ENCODE measurements around the gene GGTLC3.
A peak's percentile ranks its signal among the peaks of the same experiment; 100 is the strongest.
"Not testable (repeated sequence)": the region's sequence is repeated elsewhere in the genome, so short reads cannot be mapped to it uniquely, and the experiment has no call there.

The GGTLC3 gene

GRCh38 chr22:18518061-18518460, at the start of gene GGTLC3:
GGTLC3 (minus strand) TSS chr22:18518161; CDS start chr22:18517897, 264 bp downstream.
- not testable (repeated sequence) for DNase-seq (ENCODE audit: low read depth)

GRCh38 chr22:18560099-18560974, 42.4 kb upstream of the GGTLC3 start:
- DNase-seq (ENCODE audit: low read depth) = not testable (repeated sequence)

DNA sequence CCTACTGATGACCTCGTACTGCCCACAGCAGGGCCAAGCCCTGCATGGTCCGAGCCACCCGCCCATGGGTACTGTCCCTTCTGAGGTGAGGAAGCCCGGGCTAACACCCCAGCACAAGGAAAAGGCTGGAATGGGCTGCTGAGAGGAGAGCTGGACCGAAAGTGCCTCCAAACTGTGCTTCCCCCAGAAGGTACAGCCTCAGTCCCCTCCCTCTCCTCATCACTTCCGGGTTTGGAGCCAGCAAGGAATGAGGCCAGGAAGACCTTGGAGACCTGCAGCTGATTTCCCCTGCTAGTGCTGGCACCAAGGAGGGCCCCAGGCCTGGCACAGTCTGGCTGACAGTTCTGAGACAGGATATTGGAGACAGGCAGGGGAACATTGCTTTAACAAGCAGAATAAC, 41.0 kb upstream of the GGTLC3 start:
- DNase-seq (ENCODE audit: low read depth) = not testable (repeated sequence)

DNA sequence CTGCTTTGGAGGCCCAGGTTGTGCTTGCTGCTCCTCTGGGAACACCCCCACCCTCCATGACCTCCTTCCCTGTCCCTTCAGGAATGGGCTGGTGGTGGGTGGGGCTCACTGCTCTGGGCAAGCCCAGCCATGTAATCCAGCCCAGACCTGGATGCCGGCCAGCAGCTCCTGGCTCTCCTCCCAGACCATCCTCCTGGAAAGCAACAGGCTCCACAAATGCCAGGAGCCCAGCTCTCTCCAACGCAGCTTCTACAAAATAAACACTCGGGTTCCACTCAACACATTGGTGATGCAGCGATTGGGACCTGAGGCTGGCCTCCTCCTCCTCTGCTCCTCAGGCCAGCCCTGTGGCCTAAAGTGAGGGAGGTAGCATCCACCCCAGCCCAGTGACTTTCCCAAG, 40.6 kb upstream of the GGTLC3 start:
- DNase-seq (ENCODE audit: low read depth) = not testable (repeated sequence)

GRCh38 chr22:18554280-18555256, 36.6 kb upstream of the GGTLC3 start:
- not testable (repeated sequence) for DNase-seq (ENCODE audit: low read depth)

- DNase-seq (ENCODE audit: low read depth) = not testable (repeated sequence)
Observed at GRCh38 chr22:18552839-18553597, 35.1 kb upstream of the GGTLC3 start.

GRCh38 chr22:18551046-18551445, 33.1 kb upstream of the GGTLC3 start:
- not testable (repeated sequence) for DNase-seq (ENCODE audit: low read depth)

GRCh38 chr22:18549458-18550179, 31.7 kb upstream of the GGTLC3 start:
- DNase-seq (ENCODE audit: low read depth) = not testable (repeated sequence)

DNA sequence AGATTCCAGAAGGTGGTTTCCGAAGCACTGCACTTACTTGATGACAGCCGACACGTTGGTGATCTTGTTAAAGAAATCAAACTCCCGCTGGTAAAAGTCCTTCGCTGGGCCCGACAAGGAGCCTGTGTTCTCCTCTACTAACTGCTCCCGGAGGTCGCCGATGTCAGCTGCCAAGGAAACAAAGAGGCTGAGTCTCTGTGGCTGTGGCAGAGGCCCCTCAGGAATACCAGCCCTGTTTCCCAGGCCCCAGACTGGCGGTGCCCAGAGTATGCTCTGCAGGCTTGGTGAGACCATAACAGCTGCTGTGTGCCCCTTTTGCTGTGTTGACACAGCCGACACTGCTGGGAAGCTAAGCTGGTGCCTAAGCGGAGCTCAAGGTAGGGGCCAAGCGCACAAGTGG, 26.7 kb upstream of the GGTLC3 start:
- DNase-seq (ENCODE audit: low read depth) = not testable (repeated sequence)

DNA sequence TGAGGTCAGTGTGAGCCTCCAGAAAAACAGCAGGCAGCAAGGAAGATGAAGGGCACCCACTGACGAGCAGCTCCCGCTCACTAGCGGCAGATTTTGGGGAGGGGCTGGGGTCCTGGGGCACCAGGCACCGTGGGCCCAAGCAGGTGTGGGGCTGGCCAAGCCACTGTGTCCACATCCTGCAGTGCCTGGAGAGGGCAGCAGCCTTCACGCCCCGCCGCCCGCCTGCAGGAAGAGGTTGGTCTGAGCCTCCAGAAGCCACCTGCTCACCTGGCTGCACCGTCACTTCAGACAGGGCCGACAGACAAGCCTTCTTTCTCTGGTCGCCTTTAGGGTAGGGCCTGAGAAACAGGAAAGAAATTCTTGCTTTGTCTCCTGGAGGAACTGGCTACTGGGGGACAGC, 25.4 kb upstream of the GGTLC3 start:
- not testable (repeated sequence) for DNase-seq (ENCODE audit: low read depth)

GRCh38 chr22:18539994-18540393, 22.0 kb upstream of the GGTLC3 start:
- not testable (repeated sequence) for DNase-seq (ENCODE audit: low read depth)

GRCh38 chr22:18534315-18534714, 16.4 kb upstream of the GGTLC3 start:
- DNase-seq (ENCODE audit: low read depth) = not testable (repeated sequence)

GRCh38 chr22:18533633-18534032, 15.7 kb upstream of the GGTLC3 start:
- DNase-seq (ENCODE audit: low read depth) = not testable (repeated sequence)

- not testable (repeated sequence) for DNase-seq (ENCODE audit: low read depth)
Observed at GRCh38 chr22:18529416-18530145, 11.6 kb upstream of the GGTLC3 start.

DNA sequence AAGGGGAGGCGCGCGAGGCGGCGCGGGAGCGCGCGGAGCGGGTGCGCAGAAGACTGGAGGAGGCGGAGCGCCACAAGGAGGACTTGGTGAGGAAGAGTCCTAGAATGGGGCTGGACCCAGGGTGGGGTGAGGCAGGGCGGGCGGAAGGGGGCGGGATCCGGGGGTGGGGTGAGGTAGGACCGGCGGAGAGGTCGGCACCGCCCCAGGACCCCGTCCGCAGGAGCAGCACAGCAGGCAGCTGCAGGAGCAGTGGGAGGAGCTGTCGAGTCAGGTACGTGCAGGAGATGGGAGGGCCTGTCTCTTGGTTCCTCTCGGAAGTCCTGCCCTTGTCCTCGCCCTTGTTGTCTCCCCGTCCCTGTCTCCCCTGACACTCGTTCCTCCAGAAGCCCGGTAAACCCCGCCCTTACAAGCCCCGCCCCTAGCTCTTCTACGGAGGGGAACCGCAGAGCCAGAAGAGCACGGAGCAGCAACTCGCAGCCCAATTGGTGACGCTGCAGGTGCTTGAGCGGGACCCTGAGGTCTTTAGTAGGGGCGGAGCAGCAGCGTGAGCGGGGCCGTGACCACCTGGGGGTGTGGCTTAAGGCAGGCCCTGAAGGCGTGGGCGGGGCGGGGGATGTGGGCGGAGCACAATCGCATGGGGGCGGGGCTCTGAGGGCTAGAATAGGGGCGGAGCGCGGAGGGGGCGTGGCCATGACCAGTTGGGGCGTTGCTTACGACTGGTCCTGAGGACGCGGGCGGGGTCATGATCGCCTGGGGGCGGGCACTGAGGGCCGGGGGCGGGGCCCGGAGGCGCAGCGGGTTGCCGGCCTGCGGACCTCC, 10.8 kb upstream of the GGTLC3 start:
- peak; percentile 72 for DNase-seq (ENCODE audit: low read depth)

DNA sequence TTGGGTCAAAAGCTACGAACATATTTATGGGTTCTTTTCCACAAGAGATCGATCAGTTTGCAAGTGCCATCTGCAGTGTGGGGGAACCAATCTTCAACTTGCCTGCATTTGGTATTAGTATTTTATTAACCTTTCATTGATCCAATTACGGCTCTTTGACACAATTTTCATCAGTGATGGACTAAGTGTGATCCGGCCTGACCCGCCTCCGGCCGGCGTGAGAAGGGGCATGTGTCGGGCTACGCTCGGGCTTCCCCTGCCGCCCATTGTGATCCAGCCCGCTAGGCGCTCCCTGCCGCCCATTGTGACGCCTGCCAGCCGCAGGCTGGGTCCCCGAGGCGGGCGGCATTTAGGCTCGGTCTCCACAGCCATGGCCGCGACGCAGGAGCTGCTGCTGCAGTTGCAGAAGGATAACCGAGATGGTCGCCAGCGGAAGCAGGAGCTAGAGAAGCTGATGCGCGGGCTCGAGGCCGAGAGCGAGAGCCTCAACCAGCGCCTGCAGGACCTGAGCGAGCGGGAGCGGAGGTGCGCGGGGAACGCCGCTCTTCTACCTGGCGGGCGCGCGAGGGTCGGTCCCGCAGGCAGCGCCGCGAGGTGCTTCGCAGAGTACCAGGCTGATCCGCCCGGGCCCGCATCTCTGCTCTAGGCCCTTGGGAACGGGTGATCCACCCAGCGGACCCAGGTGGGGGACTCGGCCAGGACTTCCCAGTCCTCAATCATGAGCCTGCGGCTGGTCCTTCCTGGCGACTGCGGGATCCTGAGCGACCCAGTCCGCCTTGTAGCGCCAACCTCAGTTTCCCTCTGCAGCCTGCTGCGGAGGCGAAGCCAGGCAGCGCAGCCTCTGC, 10.0 kb upstream of the GGTLC3 start, which contains the start of gene TMEM191B:
TSS of gene TMEM191B (plus strand) at position 51 of the 845 bp plus-strand sequence. CDS start at position 230, 179 bp downstream.
- DNase-seq (ENCODE audit: low read depth) = not testable (repeated sequence)

DNA sequence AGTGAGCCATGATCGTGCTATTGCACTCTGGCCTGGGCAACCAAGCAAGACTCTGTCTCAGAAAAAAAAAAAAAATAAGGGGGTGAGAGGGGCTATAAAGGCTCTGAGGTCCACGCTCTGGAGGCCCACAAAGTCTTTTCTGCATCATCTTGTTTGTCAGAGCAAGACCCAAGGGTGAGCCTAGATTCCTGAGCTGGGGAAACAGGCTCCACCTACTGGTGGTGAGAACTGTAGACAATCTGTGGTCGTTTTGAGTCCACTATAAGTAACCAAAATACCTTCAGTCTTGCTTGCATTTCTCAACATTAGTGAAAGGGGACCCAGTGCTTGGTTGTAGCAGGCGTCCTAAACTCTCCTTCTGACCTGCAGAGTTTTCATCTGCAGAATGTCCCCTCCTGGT, 5.4 kb upstream of the GGTLC3 start:
- DNase-seq (ENCODE audit: low read depth) = not testable (repeated sequence)

GRCh38 chr22:18522762-18523161, 4.8 kb upstream of the GGTLC3 start:
- DNase-seq (ENCODE audit: low read depth) = not testable (repeated sequence)

Data from activated T-helper 1 cell treated with Interleukin-2 at 50 U/mL for 16 hours (primary cell).